ENCODE measurements around the gene RFLNA.

Gene RFLNA

DNA sequence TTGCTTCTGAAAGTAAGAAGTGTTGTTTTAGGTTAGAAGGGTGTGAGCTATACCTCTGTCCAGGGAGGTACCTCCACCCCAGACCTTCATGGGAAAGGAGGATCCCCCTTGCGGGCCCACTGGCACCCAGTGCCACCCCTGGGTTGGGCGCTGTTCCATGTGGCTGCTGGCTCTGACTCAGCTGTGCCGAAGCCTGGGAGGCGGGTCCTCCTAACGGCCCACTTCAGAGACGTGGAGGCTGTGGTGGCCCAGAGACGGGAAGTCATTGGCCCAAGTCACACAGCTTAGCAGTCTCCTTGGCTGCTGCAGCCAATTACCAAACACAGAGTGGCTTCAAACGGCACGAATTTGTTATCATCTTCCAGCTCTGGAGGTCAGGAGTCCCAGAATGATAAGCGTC lies 10.2 kb downstream of the RFLNA start:
- no peak for DNase-seq

DNA sequence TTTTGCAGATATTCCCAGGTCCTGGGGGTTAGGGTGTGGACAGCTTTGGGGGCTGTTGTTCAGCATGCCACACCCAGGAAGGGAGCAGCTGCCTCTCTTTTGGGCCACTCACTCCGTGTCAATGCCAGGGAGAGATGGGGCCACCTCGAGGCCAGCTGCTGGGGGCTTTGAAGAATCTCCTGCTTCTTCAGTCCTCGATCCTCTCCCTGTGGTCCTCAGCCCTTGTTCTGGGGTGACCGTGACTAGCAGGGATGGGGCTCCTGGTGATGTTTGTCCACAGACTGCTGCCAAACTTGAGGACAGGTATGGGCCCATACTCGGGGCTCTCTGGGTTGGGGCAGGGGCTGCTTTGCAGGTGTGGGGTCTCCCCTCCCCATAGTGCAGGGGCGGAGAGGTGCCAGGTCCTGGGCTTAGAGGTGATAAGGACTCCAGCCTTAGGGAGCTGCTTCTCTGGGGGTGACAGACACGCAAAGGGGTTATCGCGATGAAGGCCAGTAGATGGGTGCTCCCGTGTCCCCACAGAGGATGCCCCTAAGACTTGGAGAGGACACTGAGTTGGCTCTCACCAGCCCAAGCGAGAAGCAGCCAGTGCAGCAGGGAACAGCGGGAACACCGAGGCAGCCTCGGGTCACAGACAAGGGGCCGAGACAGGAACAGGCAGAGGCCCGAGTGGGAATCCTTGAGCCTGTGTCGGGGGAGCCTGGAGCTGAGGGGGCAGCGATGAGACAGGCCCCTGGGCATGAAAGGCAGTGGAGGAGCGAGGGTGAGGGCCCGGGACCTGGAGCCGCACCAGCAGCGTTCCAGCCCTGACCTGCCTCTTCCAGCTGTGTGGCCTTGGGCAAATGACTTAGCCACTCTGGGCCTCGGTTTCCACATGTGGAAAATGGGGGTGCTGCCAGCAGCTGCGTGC lies 11.1 kb downstream of the RFLNA start:
- DNase-seq: no peak

DNA sequence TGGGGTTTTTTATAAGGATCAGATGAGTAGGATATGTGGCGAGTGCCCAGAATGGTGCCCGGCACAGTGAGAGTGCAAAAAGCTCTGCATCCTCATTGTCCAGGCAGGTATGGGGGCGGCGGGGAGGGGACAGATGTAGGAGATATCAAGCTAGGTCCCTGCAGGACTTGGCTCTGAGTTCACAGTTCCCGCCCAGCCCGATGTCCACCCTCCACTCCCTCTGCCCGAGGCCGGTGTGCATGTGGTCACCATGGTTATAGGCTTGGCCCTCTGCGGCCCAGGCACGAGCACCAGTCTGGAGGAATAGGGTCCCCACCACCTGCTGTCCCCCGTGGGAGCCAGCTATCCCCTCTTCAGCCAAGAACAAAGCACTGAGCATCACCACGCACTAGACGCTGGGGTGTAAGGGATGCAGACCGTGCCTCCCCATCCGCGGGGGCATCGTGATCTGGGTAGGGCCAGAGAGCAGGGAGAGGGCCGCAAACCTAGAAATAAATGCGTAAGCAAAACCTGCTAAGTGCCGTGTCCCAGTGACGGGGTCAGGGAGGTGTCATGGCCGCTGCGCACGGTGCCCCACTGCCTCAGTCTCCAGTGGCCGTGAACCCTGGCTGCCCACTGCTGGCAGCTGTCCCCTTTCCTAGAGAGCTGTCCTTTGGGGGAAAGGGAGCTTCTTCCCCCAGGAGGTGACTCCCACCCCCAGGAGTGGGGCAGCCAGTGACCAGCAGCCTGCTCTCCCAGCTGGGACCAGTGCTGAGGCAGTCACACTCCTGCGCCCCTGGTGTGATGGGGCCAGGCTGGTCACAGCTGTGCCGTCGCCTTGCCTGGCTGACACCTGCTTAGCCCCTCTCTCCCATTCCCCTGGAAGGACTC lies 12.0 kb downstream of the RFLNA start:
- DNase-seq: no peak

DNA sequence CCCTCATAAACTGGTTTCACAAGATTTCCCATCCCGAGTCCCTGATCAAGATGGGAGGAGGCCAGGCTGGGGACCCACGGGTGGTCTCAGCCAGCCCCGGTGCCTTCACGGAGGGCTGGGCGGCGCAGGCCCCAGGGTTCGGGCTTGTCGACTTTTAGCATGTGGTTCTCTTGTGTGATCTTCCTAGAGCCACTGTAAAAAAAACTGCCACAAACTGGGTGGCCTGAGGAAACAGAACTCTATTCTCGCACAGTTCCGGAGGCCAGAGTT lies 12.6 kb downstream of the RFLNA start:
- DNase-seq: no peak

DNA sequence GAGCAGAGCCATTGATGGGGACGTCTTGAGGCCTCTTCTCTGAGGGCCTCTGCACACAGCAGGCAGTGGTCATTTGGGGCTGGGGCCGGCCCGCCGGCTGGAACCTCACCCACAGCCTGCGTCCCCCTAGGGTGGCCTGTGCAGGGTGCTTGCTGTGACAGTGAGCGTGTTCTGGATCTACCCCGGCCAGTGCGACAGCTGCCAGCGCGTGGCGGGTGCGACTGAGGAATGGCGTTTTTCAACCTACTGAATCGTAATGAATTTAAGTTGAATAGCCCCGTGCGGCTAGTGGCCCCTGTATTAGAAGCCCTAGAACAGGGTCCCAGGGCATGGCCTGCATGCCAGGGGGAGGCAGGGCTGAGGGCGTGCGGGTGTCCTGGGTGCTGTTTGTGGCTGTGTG lies 13.8 kb downstream of the RFLNA start:
- no peak for DNase-seq

DNA sequence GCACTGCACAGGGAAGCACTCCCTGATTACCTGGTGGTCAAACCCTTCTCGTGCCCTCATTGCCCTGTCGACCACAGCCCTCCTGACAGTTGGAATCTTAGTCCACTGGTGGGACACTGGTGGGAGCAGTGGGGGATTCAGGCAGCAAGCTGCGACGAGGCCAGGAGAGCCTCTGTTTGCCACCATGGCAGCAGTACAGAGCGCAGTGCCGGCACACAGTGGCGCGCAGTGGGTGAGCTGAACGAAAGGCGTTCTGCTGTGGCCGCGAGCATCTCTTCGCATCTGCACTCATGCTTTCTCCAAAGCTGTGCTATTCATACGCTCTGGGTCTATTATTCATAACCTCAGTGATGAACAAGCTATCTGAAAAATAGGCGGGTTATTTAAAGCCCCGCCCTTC lies 14.3 kb downstream of the RFLNA start:
- DNase-seq: no peak

DNA sequence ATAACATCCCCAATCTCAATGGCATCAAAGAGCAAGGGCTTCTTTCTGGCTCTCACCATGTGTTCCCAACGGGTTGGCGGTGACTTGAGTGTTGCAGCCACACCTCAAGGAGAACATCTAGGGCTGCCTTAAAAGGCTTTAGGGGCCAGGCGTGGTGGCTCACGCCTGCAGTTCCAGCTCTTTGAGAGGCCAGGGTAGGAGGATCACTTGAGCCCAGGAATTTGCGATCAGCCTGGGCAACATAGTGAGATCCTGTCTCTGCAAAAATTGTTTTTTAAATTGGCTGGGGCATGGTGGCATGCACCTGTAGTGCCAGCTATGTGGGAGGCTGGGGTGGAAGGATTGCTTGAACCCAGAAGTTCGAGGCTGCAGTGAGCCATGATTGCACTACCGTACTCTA lies 14.9 kb downstream of the RFLNA start:
- DNase-seq: no peak

DNA sequence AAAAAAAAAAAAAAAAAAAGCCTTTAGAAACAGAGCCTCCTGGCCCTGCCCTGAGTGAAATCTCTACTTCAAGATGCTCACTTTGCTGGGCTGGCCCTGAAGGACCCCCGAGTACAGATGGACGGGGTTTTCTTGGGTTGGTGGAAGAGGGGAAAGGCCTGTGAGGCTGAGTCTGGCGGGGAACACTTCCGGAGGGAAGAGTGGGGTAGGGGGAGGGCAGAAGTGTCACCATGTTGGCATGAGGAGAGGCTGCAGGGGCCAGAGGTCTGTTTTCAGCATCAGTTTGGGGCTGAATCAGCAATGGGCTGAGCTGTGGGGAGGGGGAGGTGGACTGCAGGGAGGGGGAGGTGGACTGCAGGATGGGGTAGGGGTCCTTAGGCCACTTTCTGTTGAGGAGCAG lies 15.3 kb downstream of the RFLNA start:
- no peak for DNase-seq

DNA sequence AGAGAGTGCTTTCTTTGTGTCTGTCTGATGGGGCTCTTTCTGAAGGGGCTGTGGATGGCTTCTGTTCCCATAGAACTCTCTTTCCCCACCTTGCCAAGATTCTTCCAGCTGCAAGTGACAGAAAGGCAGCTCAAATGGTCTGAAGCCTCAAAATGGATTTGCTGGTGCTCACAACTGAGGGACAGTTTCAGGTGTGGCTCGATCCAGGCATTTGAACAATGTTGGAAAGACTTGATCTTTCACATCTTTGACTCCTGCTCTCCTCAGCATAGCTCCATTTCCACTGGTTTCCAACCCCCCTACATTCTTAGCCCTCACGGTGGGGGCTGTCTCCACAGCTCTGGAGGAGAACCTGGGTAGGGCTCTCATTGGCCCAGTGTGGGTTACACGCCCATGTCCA lies 15.9 kb downstream of the RFLNA start:
- DNase-seq: no peak

DNA sequence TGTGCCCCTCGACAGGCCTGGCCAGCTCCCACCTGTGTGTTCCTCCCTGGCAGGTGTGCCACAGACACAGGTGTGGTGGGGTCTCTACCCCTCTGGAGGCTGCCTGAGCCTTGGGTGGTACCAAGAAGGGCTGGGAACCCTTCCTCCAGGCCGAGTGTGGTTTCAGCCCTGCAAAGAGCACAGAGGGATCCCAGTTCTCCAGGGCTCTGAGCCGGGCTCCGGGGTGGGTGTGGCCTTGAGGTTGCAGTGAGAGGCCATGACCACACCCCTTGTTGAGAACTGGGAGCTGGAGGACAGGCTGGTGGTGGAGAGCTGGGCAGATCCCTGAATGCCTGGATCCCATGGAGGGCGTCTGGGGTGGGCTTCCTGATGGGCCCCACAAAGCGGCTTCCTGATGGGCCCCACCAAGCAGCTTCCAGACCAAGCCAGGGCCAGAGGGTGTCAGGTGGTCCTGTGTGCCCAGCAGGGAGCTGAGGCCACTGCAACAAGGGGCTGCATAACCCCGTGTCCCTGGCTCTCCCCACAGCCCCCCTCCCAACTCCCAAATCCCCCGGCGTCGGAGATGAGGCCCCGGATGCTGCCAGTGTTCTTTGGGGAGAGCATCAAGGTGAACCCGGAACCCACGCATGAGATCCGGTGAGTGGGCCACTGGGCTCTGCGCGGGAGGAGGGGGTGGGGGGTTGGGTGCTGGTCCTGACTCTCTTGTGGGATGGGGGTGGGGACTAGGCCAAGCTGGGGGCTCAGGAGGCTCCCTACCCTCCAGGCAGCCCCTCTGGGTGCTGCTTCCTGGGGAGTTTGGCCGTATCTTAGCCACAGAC lies 16.6 kb downstream of the RFLNA start:
- no peak for DNase-seq

DNA sequence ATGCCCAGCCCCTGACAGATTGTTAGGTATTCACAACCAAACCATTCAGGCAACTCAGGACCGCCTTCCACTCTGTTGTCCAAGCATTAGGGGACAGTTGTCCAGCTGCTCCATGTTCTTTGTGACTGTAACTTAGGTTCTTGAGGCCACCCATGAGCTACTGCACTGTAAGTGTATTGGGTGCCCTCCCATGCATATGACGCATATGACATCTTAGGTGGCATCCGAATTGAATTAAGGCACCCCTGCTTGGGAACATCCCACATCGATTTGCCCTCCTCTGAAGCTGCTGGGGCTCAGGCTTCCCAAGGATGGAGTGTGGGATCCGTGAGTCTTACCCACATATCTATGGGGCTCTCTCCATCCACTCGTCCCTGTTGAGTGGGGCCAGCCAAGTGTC lies 17.7 kb downstream of the RFLNA start:
- DNase-seq: no peak

DNA sequence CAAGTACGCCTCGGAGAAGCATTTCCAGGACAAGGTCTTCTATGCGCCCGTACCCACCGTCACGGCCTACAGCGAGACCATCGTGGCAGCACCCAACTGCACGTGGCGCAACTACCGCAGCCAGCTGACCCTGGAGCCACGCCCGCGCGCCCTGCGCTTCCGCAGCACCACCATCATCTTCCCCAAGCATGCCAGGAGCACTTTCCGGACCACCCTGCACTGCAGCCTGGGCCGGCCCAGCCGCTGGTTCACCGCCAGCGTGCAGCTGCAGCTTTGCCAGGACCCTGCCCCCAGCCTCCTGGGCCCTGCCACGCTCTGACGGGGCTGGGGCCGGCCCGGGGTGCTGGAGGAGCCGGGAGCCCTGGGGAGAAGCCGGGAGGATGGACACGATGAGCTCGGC lies 19.3 kb downstream of the RFLNA start:
- no peak for DNase-seq

DNA sequence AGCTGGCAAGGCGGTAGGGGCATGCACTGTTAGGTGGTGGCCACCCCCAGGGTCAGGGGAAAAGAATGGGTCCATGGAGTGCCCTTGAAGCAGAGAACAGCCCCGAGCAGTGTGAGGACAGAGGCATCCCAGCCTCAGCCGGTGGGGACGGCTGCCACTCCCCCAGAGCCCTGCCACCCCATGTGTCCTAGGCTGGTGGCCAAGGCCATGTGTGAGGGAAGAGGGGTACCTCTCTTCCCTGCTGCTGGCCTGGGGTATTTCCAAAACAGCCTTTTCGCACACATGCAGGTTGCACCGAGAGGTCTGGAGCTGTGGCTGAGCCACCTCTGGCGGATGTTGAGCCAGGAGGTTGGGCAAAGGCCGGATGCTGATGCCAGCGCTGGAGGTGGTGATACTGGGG lies 19.9 kb downstream of the RFLNA start:
- DNase-seq: no peak

DNA sequence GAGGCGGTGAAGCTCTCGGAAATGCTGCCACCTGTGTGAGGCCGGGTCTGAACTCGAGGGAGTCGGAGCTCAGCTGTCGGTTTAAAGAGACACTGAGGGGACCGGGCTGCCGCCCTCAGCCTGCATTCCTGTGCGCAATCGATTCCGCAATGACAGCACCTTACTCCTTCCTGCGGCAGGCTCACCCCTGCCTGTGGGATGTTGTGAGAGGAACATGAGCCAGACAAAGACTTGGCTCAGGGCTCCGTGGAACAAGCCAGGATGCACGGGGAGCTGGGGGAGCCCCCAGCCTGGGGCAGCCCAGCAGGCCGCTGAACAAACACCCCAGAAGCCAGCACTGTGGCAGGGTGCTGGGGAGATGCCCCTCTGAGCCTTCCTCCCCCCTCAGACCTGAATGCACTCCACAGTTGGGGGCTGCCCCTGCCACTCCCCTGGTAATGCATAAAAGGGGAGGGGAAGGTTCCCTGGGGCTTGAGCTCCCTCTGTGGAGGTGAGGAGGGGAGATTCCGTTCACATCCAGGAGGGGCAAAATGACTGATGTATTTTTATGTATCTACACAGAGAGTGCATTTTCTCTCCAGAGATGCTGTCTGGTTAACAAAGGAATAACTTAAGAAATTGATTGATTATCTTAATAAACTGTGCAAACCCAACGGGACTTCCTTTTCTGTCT lies 20.6 kb downstream of the RFLNA start:
- no peak for DNase-seq

DNA sequence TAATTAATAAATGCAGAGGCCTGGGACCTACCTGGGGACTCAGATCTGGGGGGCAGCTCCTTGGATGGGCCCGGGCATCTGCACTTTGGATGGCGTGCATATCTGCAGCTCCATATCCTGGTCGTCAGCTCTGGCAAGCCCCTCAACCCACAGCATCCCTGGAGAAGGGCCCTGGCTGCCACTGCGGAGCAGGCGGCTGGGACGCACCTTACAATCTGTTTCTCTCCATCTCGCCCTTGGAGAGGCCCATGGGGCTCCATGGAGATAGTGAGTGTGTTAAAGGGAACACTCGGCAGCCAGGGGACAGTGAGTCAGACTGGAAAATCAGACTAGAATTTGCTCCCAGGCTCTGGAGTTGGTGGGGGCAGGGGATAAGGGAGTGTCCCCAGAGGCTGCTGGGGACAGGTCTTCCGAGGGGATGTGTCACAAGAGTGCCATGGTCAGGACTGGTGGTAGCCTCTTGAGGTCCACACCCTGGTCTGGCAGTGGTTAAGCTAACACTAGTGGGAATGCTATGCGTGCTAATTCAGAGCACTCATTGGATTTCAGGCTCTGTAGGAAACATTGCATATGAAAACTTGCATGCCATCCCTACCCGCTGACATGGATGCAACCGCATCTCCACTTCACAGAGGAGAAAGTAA lies 21.5 kb downstream of the RFLNA start:
- no peak for DNase-seq

DNA sequence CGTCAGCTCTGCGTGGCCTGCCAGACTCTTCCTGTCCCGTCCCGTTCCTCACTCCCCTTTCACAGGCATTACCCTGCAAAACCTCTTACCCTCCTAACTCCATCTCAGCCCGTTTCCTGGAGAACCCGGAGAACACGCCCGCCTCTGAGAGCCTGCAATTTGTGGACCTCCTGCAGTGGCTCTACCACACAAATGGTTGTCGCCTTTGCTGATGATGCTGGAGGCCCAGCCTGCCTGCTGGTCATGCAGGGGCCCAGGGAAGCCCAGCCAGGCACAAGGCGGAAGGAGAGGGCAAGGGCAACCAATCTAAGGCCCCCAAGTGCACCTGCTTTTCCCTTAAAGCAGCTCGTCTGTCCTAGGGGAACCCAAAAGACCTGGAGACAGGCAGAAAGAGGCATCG lies 22.5 kb downstream of the RFLNA start:
- DNase-seq: no peak

DNA sequence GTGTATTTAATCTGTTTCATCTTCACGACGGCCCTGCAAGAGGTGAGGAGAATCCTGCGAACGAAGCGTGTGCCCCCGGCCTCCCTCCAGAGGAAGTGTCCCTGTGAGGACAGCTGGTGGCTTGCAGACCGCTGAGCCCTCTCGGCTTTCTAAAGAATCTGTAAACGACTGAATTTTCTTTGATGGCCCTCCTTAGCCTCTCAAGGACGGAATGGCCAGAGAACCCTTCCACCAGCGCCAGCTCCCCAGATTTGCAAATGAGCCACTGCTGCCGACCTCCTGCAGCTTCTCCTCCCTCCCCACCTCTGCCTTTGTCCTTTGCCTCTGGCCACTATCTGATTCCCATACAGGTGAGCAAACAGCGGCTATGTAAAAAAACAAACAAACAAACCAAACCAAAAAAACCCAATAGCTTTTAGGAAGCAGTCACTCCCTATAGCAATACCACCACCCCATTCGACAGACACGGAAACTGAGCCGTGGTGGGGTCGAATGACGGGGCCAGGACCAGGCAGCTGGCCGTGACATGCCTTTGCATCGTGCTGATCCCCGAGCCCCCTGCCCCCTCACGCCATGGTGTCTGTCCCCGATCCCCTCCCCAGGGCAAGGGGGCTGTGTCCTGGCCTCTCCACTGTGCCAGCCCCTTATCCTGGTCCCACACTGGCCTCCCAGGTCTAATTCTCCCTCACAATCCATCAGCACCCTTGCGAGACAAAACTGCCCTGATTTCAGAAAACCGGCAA lies 23.6 kb downstream of the RFLNA start:
- DNase-seq: no peak

DNA sequence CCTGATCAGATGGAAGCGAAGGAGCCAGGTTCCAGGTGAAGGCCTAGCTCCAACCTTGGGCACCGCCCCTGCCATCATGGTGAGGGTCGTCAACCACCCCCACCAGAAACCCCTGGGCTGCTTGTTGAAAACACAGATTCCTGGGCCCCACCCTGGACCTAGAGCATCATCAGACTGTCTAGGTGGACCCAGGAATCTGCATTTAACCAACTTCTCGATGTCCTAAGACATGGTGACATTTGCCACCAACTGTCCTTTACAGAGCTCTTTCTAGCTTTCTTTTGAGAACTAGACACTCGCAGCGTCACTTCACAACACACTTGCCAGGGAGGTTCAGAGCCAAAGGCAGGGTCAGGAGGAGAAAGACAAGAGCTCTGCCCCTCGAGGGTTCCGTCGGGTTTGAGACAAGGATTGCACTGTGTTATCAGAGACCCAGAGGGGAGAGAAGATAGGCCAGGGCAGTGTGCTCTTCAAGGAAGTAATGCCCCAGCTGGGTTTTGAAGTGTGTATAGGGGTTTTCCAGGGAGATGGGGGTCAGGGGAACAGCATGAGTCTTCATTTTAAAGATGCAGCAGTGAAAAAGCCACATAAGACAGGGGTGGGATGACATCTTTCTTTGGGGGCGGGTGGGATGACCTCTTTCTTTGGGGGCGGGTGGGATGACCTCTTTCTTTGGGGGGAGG lies 24.6 kb downstream of the RFLNA start:
- DNase-seq: no peak

DNA sequence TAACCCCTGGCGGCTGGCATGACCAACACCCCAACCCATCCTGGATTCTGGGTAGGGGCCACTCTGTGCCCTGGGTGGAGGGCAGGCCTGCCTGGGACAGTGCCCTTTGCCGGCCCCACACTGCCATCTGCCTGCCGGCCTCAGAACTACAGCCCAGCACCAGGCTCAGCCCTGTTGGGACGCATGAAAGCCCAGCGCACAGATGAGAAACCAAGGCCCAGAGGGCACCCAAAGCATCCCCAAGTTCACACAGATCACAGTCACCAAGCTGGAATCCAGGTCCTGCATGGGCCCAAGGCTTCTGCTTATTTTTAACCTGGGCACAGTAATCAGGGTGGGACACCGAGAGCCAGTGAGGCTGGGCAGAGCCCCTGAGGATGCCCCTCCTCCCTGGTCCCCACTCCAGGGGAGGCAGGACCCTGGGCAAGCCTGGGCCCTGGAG lies 26.2 kb downstream of the RFLNA start:
- peak; percentile 30 for DNase-seq

DNA sequence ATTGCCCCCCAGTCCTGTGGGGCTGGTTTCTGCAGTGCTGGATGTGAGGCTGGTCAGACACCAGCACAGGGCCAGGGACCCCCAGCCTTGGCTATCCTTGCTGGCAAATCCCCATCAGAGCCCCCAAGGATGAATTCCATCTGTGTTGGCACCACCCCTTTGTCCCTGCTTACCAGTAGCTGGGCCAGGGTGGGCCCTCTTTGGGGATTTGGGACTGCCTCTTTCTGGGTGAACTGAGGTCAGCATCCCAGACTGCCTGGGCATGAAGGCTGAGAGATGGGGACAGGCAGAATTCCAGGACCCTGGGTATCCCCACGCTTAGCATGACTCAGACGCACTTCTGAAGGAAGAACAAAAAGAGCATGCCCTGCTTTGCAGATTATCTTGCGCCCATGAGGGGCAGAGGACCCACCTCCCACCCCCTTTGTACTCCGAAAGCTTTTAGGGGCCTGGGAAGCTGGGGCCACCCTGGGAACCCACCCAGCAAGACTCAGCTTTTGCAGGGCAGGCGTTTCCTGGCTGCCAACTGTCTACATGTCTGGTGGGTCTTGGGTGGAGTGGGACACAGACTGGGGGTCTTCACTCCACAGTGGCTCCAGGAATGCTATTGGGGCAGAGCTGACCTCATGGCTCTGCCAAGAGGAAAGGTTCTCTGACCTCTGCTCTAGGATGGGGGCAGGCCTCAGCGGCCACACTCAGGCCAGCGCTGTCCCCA lies 26.8 kb downstream of the RFLNA start:
- DNase-seq: no peak

Measured in MV-4-11 (cell line).